PC-9 (cell line): ENCODE data around the gene ZFP1. TPM values are rescaled to one million over a fixed set of nuclear protein-coding genes. Genes with fewer than 3 reads are reported as not detected.

ENCODE experiments used
- BruUV-seq: library from RNA; stranded (reverse); fragments of 400-500 nt; replicated peaks from 2 replicates; lab custom pipeline; 2021; lab: Mats Ljungman, UMichigan
- CTCF ChIA-PET: fragments of 300-600 bp; sonication (Branson Sonifier 250); formaldehyde crosslinking; loops from one replicate; lab custom pipeline; 2022; ENCODE audit warnings: antibody characterized with exemption; lab: Charles Lee
- POLR2A ChIA-PET: fragments of 300-600 bp; sonication (Branson Sonifier 250); formaldehyde crosslinking; loops from one replicate; lab custom pipeline; 2022; ENCODE audit warnings: antibody characterized with exemption; ENCODE audit not compliant: unreplicated experiment; lab: Charles Lee
- DNase-seq, 2 experiments: peaks; one replicate each; pipeline versions ENCODE4 v3.0.0 to v3.0.0-alpha.2; 2015 to 2022; ENCODE audit warnings: mixed read lengths in 1 of 2
- H2AFZ ChIP-seq: fragments of 200-600 bp; sonication (generic); 2 replicates; pipeline ENCODE4 v1.8.1; 2017; ENCODE audit warnings: antibody characterized with exemption
- H3F3A ChIP-seq: fragments of 200-600 bp; sonication (generic); 2 replicates; pipeline ENCODE4 v1.8.1; 2017; ENCODE audit warnings: antibody characterized with exemption, mild to moderate bottlenecking, low read depth; ENCODE audit not compliant: insufficient read depth
- H3K27ac ChIP-seq: fragments of 200-600 bp; sonication (generic); 2 replicates; pipeline ENCODE4 v1.6.1; 2016; ENCODE audit warnings: mixed run types
- H3K27me3 ChIP-seq: fragments of 200-600 bp; sonication (generic); 2 replicates; pipeline ENCODE4 v1.6.1; 2016; ENCODE audit warnings: low read depth, mixed run types; ENCODE audit not compliant: insufficient read depth
- H3K36me3 ChIP-seq: fragments of 200-600 bp; sonication (generic); 2 replicates; pipeline ENCODE4 v1.6.1; 2016; ENCODE audit warnings: low read depth, mixed run types
- H3K4me1 ChIP-seq: fragments of 200-600 bp; sonication (generic); replicated peaks from 2 replicates; pipeline ENCODE4 v1.6.1; 2016; ENCODE audit warnings: mixed run types; ENCODE audit not compliant: insufficient read depth
- H3K4me2 ChIP-seq: fragments of 200-600 bp; sonication (generic); 2 replicates; pipeline ENCODE4 v1.6.1; 2017; ENCODE audit warnings: mixed run types
- H3K4me3 ChIP-seq: fragments of 200-600 bp; sonication (generic); 2 replicates; pipeline ENCODE4 v1.6.1; 2016; ENCODE audit warnings: mixed run types
- H3K79me2 ChIP-seq: fragments of 200-600 bp; sonication (generic); 2 replicates; pipeline ENCODE4 v1.6.1; 2017; ENCODE audit warnings: low read depth, mixed run types
- H3K9me2 ChIP-seq: fragments of 200-600 bp; sonication (generic); 2 replicates; pipeline ENCODE4 v1.8.1; 2017; ENCODE audit warnings: mild to moderate bottlenecking; ENCODE audit not compliant: insufficient read depth
- H3K9me3 ChIP-seq: fragments of 200-600 bp; sonication (generic); 2 replicates; pipeline ENCODE4 v1.8.1; 2016; ENCODE audit warnings: low read depth; ENCODE audit not compliant: insufficient read depth
- H4K20me1 ChIP-seq: fragments of 200-600 bp; sonication (generic); 2 replicates; pipeline ENCODE4 v1.8.1; 2017; ENCODE audit not compliant: insufficient read depth
- EZH2 ChIP-seq: fragments of 200-600 bp; sonication (generic); IDR thresholded peaks from 2 replicates; pipeline ENCODE4 v1.8.0; 2017; ENCODE audit warnings: antibody characterized with exemption, low read depth
- intact Hi-C: fragments of 100-400 bp; cut with micrococcal nuclease; formaldehyde crosslinking; loops from one replicate; pipeline ENCODE4 v1.10.0; 2022; ENCODE audit not compliant: unreplicated experiment
- total RNA-seq: library from RNA; stranded (reverse); gene quantifications from 2 replicates; pipeline ENCODE4 v1.2.3, GENCODE V29; 2021
- TF ChIP-seq, protein P1 (sequence below): fragments of 200-600 bp; sonication (generic); conservative IDR thresholded peaks from 2 replicates; pipeline ENCODE4 v1.6.1; 2017; ENCODE audit warnings: mixed run types, antibody characterized with exemption, mild to moderate bottlenecking, moderate library complexity

The ZFP1 gene
- total RNA-seq, 1 experiment from 2014 or later, result 10.9 TPM

GRCh38 chr16:75160386-75160785 lies 12.1 kb downstream of the ZFP1 start:
- intact Hi-C loops, result no loop called here
- no TSS peak for BruUV-seq
- H3K27me3 ChIP-seq, result no peaks in the 10 kb centered on the region
- H3K4me2 ChIP-seq, result no peak overlapping the region
- no peaks in the 10 kb centered on the region for H3K79me2 ChIP-seq
- peaks cover 25% of the 10 kb centered on the region for H3K9me3 ChIP-seq
- H3K36me3 ChIP-seq, result 0 out of 2 replicates have a peak, but pooled peaks cover 21% of the 10 kb centered on the region
- no peak overlapping the region for H2AFZ ChIP-seq
- H4K20me1 ChIP-seq, result no peaks in the 10 kb centered on the region
- H3K4me1 ChIP-seq, result no peaks in the 10 kb centered on the region
- no peak for DNase-seq
- POLR2A ChIA-PET, result no interaction called here
- TF ChIP-seq EZH2, result no peak
- TF ChIP-seq, protein P1, sequence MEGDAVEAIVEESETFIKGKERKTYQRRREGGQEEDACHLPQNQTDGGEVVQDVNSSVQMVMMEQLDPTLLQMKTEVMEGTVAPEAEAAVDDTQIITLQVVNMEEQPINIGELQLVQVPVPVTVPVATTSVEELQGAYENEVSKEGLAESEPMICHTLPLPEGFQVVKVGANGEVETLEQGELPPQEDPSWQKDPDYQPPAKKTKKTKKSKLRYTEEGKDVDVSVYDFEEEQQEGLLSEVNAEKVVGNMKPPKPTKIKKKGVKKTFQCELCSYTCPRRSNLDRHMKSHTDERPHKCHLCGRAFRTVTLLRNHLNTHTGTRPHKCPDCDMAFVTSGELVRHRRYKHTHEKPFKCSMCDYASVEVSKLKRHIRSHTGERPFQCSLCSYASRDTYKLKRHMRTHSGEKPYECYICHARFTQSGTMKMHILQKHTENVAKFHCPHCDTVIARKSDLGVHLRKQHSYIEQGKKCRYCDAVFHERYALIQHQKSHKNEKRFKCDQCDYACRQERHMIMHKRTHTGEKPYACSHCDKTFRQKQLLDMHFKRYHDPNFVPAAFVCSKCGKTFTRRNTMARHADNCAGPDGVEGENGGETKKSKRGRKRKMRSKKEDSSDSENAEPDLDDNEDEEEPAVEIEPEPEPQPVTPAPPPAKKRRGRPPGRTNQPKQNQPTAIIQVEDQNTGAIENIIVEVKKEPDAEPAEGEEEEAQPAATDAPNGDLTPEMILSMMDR, result no peak
- H3K27ac ChIP-seq, result no peak overlapping the region
- H3K4me3 ChIP-seq, result no peak overlapping the region
- CTCF ChIA-PET, result no interaction called here
- H3K9me2 ChIP-seq, result no peaks in the 10 kb centered on the region
- H3F3A ChIP-seq, result no peaks in the 10 kb centered on the region

DNA sequence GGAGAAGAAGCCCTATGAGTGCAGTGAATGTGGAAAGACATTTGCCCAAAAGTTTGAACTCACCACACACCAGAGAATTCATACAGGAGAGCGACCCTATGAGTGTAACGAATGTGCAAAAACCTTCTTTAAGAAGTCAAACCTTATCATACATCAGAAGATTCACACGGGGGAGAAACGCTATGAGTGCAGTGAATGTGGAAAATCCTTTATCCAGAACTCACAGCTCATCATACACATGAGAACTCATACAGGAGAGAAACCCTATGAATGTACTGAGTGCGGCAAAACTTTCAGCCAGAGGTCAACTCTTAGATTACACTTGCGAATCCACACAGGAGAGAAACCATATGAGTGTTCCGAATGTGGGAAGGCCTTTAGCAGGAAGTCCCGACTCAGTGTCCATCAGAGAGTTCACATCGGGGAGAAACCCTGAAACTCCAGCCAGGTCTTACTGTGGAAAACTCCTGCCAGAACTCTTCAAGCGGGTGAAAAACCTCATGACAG lies 21.6 kb downstream of the ZFP1 start:
- Histone ChIP-seq H3K27me3 (no peaks in the 10 kb centered on the region), H3K4me3 (no peak overlapping the region), H3K4me1 (no peaks in the 10 kb centered on the region), H3K9me2 (no peaks in the 10 kb centered on the region), H3K4me2 (no peak overlapping the region), H3K27ac (no peak overlapping the region), H2AFZ (no peak overlapping the region), H3K9me3 (peaks cover 82% of the 10 kb centered on the region), H3F3A (0 out of 2 replicates have a peak, but pooled peaks cover 5% of the 10 kb centered on the region), H3K79me2 (no peaks in the 10 kb centered on the region), H3K36me3 (peaks cover 47% of the 10 kb centered on the region), H4K20me1 (no peaks in the 10 kb centered on the region)
- no TSS peak for BruUV-seq
- ChIA-PET POLR2A (no interaction called here), CTCF (no interaction called here)
- DNase-seq, result no peak
- intact Hi-C loops, result no loop called here
- TF ChIP-seq, protein P1, result no peak
- no peak for TF ChIP-seq EZH2

DNA sequence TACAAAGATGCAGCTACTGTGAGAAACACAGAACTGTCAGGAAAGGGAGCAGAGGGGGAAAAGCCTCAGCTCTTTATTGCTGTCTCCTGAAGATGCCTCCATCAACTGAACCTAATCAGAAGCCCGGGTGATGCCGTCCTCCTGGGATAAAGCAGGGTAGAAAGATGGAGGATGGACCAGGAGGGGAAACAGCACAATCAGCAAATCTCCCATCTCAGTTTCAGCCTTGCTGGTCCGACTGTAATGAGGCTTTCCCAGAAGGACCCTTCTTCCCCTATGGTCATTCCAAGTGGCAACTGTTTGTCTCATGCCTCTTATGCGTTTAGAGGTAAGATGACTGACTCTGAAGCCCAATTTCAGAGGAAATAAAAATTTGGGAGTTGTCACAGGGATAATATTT lies 24.3 kb downstream of the ZFP1 start:
- Histone ChIP-seq H2AFZ (no peak overlapping the region), H3F3A (0 out of 2 replicates have a peak, but pooled peaks cover under 1% of the 10 kb centered on the region), H3K4me1 (no peaks in the 10 kb centered on the region), H3K27me3 (no peaks in the 10 kb centered on the region), H3K27ac (no peak overlapping the region), H3K9me2 (no peaks in the 10 kb centered on the region), H3K4me3 (no peak overlapping the region), H3K36me3 (peaks cover 33% of the 10 kb centered on the region), H3K79me2 (no peaks in the 10 kb centered on the region), H3K9me3 (peaks cover 82% of the 10 kb centered on the region), H4K20me1 (no peaks in the 10 kb centered on the region), H3K4me2 (no peak overlapping the region)
- no peak for DNase-seq
- TF ChIP-seq, protein P1, result no peak
- TF ChIP-seq EZH2, result no peak
- ChIA-PET POLR2A (no interaction called here), CTCF (no interaction called here)
- BruUV-seq, result no TSS peak
- intact Hi-C loops, result no loop called here
